Transverse colon (tissue), 4 donors: ENCODE results near the gene NDUFAB1. TPM values are rescaled to one million over a fixed set of nuclear protein-coding genes. Genes with fewer than 3 reads are reported as not detected.

Experiments
- DNase-seq: peaks from one replicate; pipeline ENCODE4 v3.0.0-alpha.2; 2019
- H3K27ac ChIP-seq, 4 donors: fragments of 200-600 bp; sonication (generic); 2 replicates each; pipeline ENCODE4 v1.5.1; 2016 to 2018; ENCODE audit warnings: inconsistent platforms in 4 of 4
- H3K27me3 ChIP-seq: fragments of 200-600 bp; sonication (generic); 2 replicates; pipeline ENCODE4 v1.5.1; 2017; ENCODE audit warnings: inconsistent platforms
- H3K36me3 ChIP-seq, 4 donors: fragments of 200-600 bp; sonication (generic); 2 replicates each; pipeline ENCODE4 v1.5.1; 2017 to 2019; ENCODE audit warnings: inconsistent platforms in 4 of 4
- H3K4me1 ChIP-seq, 4 donors: fragments of 200-600 bp; sonication (generic); 2 replicates each; pipeline ENCODE4 v1.5.1; 2017 to 2020; ENCODE audit warnings: inconsistent platforms in 4 of 4
- H3K4me3 ChIP-seq, 4 donors: fragments of 200-600 bp; sonication (generic); 1 replicate in 1 of 4; 2 replicates in 3 of 4; pipeline versions ENCODE4 v1.5.1 to v1.6.1; 2017 to 2019; ENCODE audit warnings: inconsistent platforms in 4 of 4
- H3K9me3 ChIP-seq, 2 donors: fragments of 200-600 bp; sonication (generic); 2 replicates each; pipeline ENCODE4 v1.5.1; 2017 to 2019; ENCODE audit warnings: inconsistent platforms in 2 of 2
- CTCF ChIP-seq, 5 experiments: fragments of 200-600 bp in 3 of 5; fragments of 450-650 bp in 2 of 5; sonication (generic) in 3 of 5; IDR thresholded peaks; 1 replicate in 2 of 5; 2 replicates in 3 of 5; pipeline ENCODE4 v1.5.1; 2016 to 2017; ENCODE audit warnings: antibody characterized with exemption in 5 of 5, inconsistent platforms in 3 of 5, mild to moderate bottlenecking in 2 of 5, moderate library complexity in 1 of 5
- EP300 ChIP-seq: sonication (generic); formaldehyde crosslinking; IDR thresholded peaks from one replicate; pipeline ENCODE4 v1.6.1; 2017; ENCODE audit warnings: antibody characterized with exemption, low read depth
- POLR2A ChIP-seq: fragments of 450-650 bp; IDR thresholded peaks from one replicate; pipeline ENCODE4 v1.6.1; 2016; ENCODE audit warnings: antibody characterized with exemption, mild to moderate bottlenecking, moderate library complexity
- POLR2AphosphoS5 ChIP-seq, 3 donors: sonication (generic); formaldehyde crosslinking; IDR thresholded peaks; one replicate each; pipeline ENCODE4 v1.6.1; 2016; ENCODE audit warnings: antibody characterized with exemption in 3 of 3
- WGBS, 2 donors: methylation state at CpG; one replicate each; pipeline ENCODE4 v1.1.5; 2018; ENCODE audit warnings: low coverage in 1 of 2; 5-methylcytosine and 5-hydroxymethylcytosine counted together
- in situ Hi-C, 4 donors: fragments of 200-750 bp; cut with MboI; loops; one replicate each; pipeline versions ENCODE4 v1.15.0 to v1.15.1; 2017; ENCODE audit warnings: low sequenced_read_pairs in 3 of 4, low pct_ligation_motif_present in 1 of 4, low pct_unique_long_range_greater_than_20kb in 1 of 4
- intact Hi-C: fragments of 100-400 bp; cut with DNase I; formaldehyde crosslinking; loops from one replicate; pipeline ENCODE4 v1.15.1; 2023; ENCODE audit warnings: low total_unique reads
- total RNA-seq, 4 donors: library from RNA; depleted of rRNA; stranded (reverse); fragments of >200 nt; gene quantifications; one replicate each; pipeline ENCODE4 v1.1.0, GENCODE V29; 2016

The NDUFAB1 gene
- total RNA-seq, 4 donors from 2014 or later, result 73.3 to 142 (median 108) TPM

- H3K9me3 ChIP-seq, result no peaks in the 10 kb centered on the region
- DNase-seq, result peak; percentile 29
- H3K36me3 ChIP-seq, result peaks cover 0 to 13% (median 5%) of the 10 kb centered on the region in 4 donors
- intact Hi-C loops, result no loop called here
- in situ Hi-C loops, result no loop called here
- peak overlapping the region; percentile 87 to 98 (median 92) for H3K4me3 ChIP-seq
- TF ChIP-seq POLR2AphosphoS5 (IDR thresholded peaks at IDR 0.05) (peak in 1 of 3 donors; percentile 8), POLR2A (no peak)
- H3K27ac ChIP-seq, result peak overlapping the region; percentile 87 to 93 (median 93)
- 0 to 2% methylated on average over 1 to 37 of the region's 60 CpGs for WGBS, 2 donors
- peaks cover 11 to 30% (median 19%) of the 10 kb centered on the region in 4 donors for H3K4me1 ChIP-seq
- H3K27me3 ChIP-seq, result no peaks in the 10 kb centered on the region
Observed at GRCh38 chr16:23557779-23558702, 38.1 kb downstream of the NDUFAB1 start.

GRCh38 chr16:23556881-23557778 is 39.0 kb downstream of the NDUFAB1 start, which contains the start of the genes EARS2 and UBFD1:
Gene EARS2 (minus strand): TSS chr16:23557350. CDS start chr16:23557343, 7 bp downstream.
Gene UBFD1 (plus strand): TSS chr16:23557727. CDS start chr16:23557743, 16 bp downstream.
- Histone ChIP-seq H3K4me1 (peaks cover 11 to 30% (median 19%) of the 10 kb centered on the region in 4 donors), H3K27me3 (no peaks in the 10 kb centered on the region), H3K27ac (peak within 1 kb of the TSS; percentile 87 to 93 (median 93)), H3K9me3 (no peaks in the 10 kb centered on the region), H3K4me3 (peak within 1 kb of the TSS; percentile 87 to 98 (median 92)), H3K36me3 (peaks cover 0 to 4% (median 2%) of the 10 kb centered on the region in 4 donors)
- intact Hi-C loops (no loop called here), in situ Hi-C loops (no loop called here)
- TF ChIP-seq POLR2A (no peak), CTCF (IDR thresholded peaks at IDR 0.05) (peak; percentile 85 to 99 (median 96)), POLR2AphosphoS5 (IDR thresholded peaks at IDR 0.05) (peak; percentile 57 to 59 (median 58)), EP300 (no peak)
- peak; percentile 99 for DNase-seq
- 2% methylated on average over 44 of the region's 65 CpGs; no CpG with 5 or more reads in 1 of the 2 donors for WGBS, 2 donors

DNA sequence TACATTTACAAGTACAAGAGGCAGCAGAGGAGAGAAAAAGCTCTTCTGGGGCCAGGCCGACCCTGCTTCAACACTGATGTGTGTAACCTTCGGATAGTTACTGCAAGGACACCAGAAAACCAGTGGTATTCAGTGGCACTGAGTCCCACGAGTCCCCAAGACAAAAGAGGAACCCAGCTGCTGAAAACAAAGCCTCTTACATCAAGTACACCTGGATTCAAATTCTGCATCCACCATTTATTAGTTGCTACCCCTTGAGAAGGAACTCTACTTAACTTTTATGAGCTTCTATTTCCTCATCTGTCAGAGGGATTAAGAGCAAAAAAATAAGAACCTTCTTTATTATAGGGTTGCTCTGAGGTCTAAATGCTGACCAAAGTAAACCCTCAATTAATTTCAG is 41.6 kb downstream of the NDUFAB1 start:
- in situ Hi-C loops (no loop called here), intact Hi-C loops (no loop called here)
- Histone ChIP-seq H3K9me3 (no peaks in the 10 kb centered on the region), H3K27ac (no peak overlapping the region), H3K4me3 (no peak overlapping the region), H3K4me1 (peaks cover 11 to 23% (median 19%) of the 10 kb centered on the region in 4 donors), H3K36me3 (peaks cover 0 to 22% (median 9%) of the 10 kb centered on the region in 4 donors), H3K27me3 (no peaks in the 10 kb centered on the region)
- DNase-seq, result no peak
- TF ChIP-seq CTCF (IDR thresholded peaks at IDR 0.05), result no peak
- TF ChIP-seq POLR2A, result no peak
- TF ChIP-seq POLR2AphosphoS5 (IDR thresholded peaks at IDR 0.05), result no peak
- TF ChIP-seq EP300, result no peak
- WGBS, 2 donors, result 79 to 86% methylated on average over 2 to 3 of the region's 3 CpGs

GRCh38 chr16:23552161-23552560 is 44.0 kb downstream of the NDUFAB1 start:
- WGBS, 2 donors, result 90% methylated on average over 6 of the region's 6 CpGs; no CpG with 5 or more reads in 1 of the 2 donors

More at GRCh38 chr16:23552161-23552560, 44.0 kb downstream of the NDUFAB1 start:
- no peaks in the 10 kb centered on the region for H3K27me3 ChIP-seq
- H3K4me1 ChIP-seq, result peaks cover 0 to 10% (median 8%) of the 10 kb centered on the region in 4 donors
- no peak for DNase-seq
- in situ Hi-C loops, result no loop called here
- H3K36me3 ChIP-seq, result peaks cover 0 to 27% (median 12%) of the 10 kb centered on the region in 4 donors
- H3K9me3 ChIP-seq, result no peaks in the 10 kb centered on the region
- H3K27ac ChIP-seq, result no peak overlapping the region
- no peak for TF ChIP-seq EP300
- TF ChIP-seq POLR2AphosphoS5 (IDR thresholded peaks at IDR 0.05), result no peak
- no peak for TF ChIP-seq CTCF (IDR thresholded peaks at IDR 0.05)
- no peak for TF ChIP-seq POLR2A
- no peak overlapping the region for H3K4me3 ChIP-seq
- intact Hi-C loops, result no loop called here
